Left renal pelvis (tissue), 4 donors: ENCODE results near the gene TCHP. TPM values are rescaled to one million over a fixed set of nuclear protein-coding genes. Genes with fewer than 3 reads are reported as not detected.
"Not testable (repeated sequence)": the region's sequence is repeated elsewhere in the genome, so short reads cannot be mapped to it uniquely, and the experiment has no call there.

Experiments
- DNase-seq, 4 donors: peaks; one replicate each; pipeline ENCODE4 v3.0.0-alpha.2; 2013; ENCODE audit warnings: low read depth in 4 of 4, low spot score in 3 of 4
- polyA plus RNA-seq, 4 donors: library from polyadenylated mRNA; unstranded; fragments of 120-200 nt; gene quantifications; one replicate each; pipeline ENCODE4 v1.2.1, GENCODE V29; 2013; ENCODE audit not compliant: insufficient read length in 4 of 4

The TCHP gene
- polyA plus RNA-seq, 4 donors, result 20.8 to 30.0 (median 22.1) TPM

DNA sequence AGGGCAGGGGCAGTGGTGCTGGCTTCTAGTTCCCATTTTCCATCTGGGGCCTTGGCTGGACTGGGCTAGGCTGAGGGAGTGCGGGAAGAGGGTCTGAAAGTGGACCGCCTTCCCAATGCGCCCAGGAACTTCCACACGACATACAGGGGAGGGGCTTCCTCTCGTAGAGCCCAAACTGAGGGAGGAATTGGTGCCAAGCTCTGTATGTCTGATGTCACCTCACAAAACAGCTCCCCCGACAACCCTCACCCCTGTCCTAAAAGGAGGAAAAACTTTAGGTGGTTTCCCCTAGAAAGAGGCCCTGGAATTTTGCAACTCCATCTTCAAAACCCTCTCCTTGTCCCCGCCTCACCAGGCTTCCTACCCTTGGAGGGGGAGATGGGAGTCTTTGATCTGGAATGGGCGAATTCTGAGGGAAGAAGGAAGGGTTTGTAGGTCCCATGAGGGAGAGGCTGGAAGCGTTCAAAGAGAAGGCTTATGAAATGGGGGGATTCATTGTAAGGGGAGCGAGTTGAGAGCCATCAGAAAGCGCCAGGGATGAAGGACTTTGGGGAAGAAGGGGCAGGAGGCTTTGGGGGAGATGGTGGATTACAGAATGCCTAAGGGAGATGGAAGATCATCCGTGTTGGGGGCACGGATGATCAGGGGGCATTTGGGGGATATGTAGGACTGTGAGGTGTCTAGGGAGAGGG is 20.6 kb upstream of the TCHP start:
- DNase-seq, result no peak

DNA sequence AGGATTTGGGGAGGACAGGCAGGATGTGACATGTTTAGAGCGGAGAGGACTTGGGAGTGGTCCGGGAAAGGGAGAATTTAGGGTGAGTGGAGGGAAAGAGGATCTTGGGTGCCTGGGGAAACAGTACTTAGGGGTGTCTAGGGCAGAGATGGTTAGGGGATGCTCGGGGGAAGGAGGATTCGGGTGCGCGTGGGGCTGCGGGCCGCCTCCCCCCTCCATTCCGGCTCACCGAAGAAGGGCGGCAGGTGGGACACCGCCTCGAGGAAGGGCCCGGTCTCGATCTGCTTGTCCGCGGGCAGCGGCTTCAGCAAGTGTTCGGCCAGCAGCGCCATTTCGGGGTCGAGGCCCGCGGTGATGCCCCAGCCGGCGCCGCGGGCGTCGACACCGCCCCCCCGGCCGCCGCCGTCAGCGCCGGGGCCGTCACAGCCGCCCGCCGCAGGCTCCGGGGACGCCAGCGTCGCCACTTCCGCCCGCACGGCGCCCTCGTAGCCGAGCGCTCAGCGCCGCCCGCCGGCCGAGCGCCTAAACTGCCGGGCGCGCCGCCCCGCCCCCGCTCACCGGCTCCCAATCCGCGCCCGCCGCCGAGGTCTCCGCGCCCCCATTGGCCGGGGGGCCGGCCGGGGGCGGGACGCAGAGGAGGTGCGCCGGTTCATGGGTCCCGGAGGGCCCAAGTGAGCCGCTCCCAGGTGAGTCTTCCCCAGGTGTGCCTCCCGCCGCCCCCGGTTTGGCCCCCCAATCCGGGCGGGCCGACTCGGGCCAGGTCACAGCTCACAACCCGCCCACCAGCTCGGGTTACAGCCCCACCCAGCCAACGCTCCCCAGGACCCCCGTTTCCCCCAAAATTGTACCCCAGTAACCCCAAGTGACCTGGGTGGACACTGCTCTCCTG is 19.8 kb upstream of the TCHP start, which contains the start of gene GLTP:
TSS of gene GLTP (minus strand) at position 499 of the 889 bp plus-strand sequence. CDS start at position 332, 167 bp downstream.
- peak in 3 of 4 donors; percentile 73 to 80 (median 78) for DNase-seq

GRCh38 chr12:109880938-109881337 is 19.1 kb upstream of the TCHP start:
- no peak for DNase-seq

GRCh38 chr12:109881752-109882151 is 18.3 kb upstream of the TCHP start:
- DNase-seq, result no peak

GRCh38 chr12:109883461-109883860 is 16.6 kb upstream of the TCHP start:
- no peak for DNase-seq

GRCh38 chr12:109885616-109886015 is 14.5 kb upstream of the TCHP start:
- no peak for DNase-seq

DNA sequence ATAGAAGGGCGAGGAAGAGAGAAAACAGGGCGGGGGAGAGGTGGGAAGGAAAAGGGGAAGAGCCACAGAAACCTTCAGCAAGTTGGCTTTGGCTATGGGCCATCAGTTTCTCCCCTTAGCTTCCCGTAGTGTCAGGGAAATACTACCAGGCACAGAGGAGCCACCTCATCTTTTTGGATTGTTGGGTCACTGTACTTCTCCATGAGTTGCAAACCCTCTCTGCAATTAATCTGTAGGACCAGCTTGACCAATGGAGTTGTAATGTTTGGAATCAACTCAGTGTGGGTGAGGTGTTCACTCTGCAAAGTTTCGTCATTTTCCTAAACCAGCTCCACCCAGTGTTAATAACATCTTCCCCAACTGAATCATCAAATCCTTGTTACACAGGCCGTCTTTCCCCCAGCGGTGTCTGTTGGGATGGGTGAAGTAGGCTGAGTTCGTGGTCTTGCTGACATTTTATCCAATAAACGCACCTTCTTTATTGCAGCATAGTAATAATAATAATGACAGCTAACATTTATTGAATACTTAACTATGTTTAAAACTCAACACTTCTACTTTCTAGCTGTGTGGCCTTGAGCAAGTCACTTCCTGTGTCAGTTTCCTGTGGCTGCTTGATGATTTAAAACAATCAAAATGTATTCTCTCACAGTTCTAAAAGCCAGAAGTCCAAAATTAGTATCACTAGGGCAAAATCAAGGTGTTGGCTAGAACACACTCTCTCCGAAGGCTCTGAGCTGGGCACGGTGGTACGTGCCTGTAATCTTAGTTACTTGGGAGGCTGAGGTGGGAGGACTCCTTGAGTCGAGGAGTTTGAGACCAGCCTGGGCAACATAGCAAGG is 11.7 kb upstream of the TCHP start:
- DNase-seq, result no peak

- no peak for DNase-seq
These were observed 9.4 kb upstream of the TCHP start for GRCh38 chr12:109890620-109891170.

DNA sequence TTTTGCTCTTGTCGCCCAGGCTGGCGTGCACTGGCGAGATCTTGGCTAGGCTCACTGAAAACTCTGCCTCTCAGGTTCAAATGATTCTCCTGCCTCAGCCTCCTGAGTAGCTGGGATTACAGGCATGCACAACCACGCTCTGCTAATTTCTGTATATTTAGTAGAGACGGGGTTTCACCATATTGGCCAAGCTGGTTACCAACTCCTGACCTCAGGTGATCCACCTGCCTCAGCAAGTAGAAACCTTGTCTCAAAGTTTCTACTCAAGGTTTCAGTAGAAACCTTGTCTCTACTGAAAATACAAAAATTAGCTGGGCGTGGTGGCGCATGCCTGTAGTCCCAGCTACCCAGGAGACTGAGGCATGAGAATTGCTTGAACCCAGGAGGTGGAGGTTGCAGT is 8.3 kb upstream of the TCHP start:
- not testable (repeated sequence) for DNase-seq

GRCh38 chr12:109892165-109892715 is 7.8 kb upstream of the TCHP start:
- no peak for DNase-seq

- DNase-seq, result no peak
These were observed 7.3 kb upstream of the TCHP start for GRCh38 chr12:109892748-109893147.

GRCh38 chr12:109893261-109893995 is 6.6 kb upstream of the TCHP start:
- no peak for DNase-seq

- DNase-seq, result no peak
These were observed 5.1 kb upstream of the TCHP start for GRCh38 chr12:109894939-109895338.

DNA sequence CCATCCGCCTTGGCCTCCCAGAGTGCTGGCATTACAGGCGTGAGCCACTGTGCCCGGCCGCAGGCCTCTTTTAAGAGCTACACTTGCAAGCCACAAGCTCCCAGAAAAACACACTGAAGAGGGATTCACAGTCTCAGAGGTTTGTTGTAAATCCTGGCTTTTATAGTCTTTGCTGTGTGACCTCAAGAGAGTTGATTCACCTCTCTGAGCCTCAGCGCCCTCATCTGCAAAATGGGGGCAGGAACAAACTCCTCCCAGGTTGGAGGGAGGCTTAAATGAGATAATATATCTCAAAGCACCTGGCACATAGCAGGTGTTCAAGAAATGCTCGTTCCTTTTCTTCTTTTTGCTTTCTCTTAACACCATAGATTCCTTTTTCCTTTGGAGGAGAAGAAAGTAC is 3.9 kb upstream of the TCHP start:
- no peak for DNase-seq

GRCh38 chr12:109897029-109897428 is 3.0 kb upstream of the TCHP start:
- DNase-seq, result no peak

- not testable (repeated sequence) for DNase-seq
These were observed 729 bp upstream of the TCHP start for GRCh38 chr12:109899345-109899744.

GRCh38 chr12:109900752-109901580 is 892 bp downstream of the TCHP start:
- no peak for DNase-seq

DNA sequence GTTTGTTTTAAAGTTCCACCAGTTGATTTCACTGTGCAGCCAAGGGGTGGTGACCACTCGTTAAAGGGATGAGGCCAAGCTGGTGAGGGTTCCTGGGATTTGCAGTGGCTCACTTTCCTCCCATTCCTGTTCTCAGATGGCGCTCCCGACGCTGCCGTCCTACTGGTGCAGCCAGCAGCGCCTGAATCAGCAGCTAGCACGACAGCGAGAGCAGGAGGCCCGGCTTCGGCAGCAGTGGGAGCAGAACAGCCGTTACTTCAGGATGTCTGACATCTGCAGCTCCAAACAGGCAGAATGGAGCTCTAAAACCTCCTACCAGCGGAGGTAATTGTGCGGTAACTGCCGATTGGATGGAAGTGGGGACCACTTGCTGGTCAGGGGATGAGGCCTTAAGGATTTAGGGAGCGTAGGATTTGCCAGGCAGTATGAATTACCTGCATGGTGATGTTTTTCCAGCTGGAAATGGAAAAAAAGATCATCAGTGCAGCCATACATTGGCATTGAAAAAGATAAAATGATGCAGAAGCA is 2.9 kb downstream of the TCHP start:
- no peak for DNase-seq
